HG03045 (cell line): Measurements from ENCODE around the gene C22orf15.

Experiments
- ATAC-seq: cut with Tn5 transposase; IDR thresholded peaks from one replicate; pipeline ENCODE4 v1.9.1; 2021; ENCODE audit warnings: mild to moderate bottlenecking, moderate library complexity; ENCODE audit not compliant: unreplicated experiment

The C22orf15 gene

DNA sequence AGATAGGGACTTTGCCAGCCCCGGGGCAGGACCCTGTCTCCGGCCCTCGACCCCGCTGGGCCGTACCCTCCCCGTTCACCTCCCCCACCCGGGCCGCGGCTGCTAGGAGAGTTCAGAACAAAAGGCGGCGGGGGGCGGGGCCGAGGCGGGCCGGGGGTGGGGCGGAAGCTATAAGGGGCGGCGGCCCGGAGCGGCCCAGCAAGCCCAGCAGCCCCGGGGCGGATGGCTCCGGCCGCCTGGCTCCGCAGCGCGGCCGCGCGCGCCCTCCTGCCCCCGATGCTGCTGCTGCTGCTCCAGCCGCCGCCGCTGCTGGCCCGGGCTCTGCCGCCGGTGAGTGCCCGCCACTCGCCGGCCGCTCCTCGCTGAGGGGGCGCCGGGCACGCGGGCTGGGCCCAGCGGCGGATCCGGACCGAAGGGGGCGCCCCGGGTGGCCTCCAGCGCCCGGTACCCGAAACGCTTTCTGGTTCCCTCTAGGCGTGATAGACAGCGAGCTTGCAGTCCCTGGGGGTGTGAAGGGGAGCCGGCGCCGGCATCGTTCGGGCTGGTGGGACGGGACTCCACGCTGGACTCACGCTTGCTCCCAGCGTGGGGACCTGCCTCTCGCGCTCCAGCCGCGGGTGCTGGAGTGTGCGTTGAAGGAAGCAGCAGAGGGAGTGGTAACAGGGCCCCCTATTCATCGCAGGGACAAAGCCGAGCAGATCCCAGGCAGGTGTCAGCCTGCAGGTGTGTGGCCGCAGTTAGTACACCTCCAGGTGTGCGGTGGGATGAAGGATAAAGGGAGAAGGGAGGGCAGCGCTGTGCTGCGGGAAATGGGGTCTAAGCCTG lies 10.1 kb downstream of the C22orf15 start, which contains the start of gene MMP11:
MMP11 (plus strand) TSS at position 201 of the 825 bp plus-strand sequence; CDS start at position 223, 22 bp downstream.
- no peak for ATAC-seq

DNA sequence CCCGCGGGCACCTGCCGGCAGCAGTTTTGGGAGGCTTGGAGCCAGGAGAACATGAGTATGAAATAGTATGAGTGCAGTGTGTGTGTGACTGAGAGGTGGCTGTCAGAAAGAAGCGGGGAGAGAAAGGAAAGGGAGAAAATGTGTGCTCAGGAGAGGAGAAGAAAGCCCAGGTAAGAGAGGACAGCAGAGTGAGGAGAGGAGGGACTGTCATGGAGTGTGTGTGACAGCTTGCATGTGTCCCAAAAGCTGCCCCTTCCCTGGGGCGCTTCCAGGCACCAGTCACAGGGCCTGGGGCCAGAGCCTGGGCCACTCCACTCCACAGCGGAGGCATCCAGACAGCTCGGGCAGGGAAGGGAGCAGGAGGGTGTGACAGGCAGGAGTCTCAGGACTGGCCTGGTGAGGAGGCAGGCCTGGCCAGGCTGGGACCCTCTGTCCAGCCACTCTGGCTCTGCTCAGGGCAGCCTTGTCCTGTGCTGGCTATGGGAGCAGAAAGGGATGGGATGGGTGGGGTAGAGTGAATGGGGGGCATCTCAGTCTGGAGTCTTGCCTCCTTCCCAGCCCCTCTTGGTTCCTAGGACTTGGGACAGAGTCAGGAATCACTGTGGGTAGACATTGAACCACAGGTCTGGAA lies 10.8 kb downstream of the C22orf15 start:
- ATAC-seq = no peak

DNA sequence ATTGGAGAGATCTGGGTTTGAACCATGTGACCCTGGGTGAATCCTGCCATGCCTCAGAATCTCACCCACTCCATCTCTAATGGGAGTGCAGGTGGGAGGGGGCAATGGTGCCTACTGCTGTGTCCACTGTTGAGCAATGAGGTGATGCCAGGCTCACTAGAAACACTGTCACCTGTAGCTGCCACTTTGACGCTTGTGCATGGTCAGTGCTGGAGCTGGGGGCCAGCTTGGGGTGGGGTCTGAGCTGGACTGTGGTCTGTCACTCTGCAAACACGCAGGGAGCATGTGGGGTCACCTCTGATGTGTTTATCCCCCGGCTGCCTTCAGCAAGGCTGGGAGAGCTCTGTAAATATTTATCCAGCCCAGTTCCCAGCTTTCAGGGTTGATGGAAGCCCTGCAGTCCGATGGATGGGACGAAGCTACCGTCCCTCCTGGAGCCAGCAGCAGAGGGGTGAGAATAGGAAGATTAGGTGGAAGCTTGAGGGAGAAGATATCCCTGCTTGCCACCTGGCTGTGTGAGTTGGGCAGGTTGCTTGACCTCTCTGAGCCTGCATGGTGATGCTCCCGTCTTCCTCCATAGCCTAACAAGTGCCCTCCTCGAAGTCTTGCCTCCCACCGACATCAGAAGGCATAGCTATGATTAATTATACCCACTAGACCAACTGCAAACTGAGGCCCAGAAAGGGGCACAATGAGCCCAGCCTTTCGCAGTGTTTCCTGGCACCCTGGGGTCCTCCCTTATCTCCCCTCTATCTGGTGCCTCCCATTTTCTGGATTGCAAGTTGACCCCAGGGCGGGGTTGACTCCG lies 11.5 kb downstream of the C22orf15 start:
- no peak for ATAC-seq

DNA sequence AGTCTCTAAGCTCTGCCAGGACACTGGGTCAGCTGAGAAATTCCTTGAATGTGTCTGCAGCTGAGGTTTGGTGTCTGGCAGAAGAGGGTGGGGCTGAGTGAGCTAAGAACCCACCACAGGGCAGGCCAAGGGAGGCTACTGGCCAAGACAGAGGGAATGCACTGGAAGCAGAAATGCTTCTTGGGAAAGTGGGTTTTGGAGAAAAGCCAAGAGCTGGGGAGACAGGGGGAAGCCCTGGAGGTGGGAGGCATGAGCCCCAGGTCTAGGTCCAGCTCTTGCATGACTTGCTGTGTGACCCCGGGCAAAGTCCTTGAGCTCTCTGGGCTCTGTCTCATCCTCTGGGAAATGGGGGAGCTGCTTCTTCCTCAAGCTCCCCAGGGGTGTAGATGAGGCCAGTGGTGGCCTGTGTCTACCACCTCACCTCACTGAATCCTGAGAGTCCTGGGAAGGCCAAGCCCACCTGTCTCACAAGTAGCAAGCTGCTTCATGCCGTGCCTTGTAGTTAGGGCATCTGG lies 12.2 kb downstream of the C22orf15 start:
- no peak for ATAC-seq

DNA sequence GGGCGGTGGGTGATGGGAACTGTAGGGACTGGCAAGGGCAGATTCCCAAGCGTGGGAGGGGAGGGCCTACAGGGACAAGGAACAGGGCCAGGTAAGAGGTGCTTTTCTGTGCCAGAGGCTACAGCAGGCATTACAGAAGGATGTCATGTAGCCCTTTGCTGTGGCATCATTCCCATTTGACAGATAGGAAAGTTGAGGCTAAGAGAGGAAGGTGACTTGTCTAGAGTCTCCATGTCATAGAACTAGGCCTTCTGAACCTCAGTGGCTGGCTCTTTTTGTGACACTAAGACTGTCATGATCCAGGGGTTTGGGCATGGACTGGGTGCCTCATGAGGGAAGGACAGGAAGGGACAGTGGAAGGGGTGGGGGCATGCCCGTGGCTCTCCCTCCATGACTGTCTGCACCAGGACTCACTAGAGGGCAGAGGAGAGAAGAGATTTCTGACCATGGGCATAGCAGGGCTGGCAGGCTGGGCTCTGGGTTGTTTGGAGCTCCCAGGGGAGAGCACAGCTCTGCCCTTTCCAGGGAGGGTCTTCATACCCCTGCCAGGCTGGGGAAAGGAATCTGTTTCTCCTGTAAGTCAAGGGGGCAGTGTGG lies 13.1 kb downstream of the C22orf15 start:
- ATAC-seq = no peak

DNA sequence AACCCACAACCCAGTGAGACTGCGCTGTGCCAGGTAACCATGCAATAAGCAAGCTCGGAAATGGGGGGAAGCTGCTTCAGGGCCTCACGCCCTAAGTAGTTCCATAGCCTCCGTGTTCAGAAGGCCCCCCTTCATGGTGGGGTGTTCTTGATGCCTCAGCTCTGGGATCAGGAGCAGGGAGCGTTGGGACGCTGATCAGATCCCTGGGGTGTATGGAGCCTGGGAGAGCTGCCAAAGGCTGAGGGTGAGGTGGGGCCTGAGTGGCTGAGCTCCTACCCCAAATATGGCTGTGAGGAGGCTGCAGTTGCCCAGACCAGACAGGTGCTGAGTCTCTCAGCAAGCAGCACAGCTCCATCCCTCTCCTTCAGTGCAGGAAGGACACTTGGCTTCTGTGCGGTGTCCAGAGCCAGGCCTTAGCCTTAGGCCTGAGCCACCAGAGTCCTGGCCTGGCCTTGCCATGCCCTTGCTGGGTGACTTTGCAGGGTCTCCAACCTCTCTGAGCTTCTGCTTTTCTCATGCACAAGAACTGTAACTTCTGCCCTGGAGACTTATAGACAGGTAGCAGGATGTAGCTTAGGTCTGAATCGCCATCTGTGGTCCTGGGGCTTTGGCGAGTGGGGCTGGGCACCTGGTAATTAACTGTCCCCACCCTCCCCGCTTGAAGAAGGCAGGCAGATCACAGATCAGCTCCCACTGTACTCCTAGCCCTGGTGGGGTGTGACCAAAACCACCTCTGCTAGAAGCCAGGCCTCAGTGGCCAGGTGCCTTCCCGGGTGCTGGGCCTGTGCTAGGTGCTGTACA lies 15.2 kb downstream of the C22orf15 start:
- no peak for ATAC-seq

DNA sequence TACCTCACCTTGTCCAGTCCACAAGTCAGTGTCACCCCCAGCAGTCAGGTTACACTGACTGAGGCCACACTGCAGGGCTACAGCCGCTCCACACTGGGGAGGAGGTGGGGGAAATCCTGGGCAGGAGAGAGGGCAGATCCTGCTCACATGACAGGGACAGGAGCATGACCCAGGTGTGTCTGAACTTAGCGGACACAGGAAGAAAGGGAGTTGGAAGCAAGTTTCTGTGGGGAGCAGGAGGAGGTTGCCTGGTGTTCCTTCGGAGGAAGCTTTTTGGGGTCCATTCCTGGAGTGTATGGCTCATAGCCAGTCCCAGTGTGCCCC lies 15.7 kb downstream of the C22orf15 start:
- ATAC-seq = no peak

DNA sequence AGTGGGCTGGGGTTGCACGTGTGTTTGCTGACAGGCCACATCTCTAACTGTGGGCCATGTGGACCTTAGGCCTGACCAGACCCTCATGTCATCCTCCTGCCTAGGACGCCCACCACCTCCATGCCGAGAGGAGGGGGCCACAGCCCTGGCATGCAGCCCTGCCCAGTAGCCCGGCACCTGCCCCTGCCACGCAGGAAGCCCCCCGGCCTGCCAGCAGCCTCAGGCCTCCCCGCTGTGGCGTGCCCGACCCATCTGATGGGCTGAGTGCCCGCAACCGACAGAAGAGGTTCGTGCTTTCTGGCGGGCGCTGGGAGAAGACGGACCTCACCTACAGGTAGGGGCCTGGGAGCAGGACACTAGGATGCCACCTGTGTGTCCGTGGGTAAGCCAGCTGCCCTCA lies 16.3 kb downstream of the C22orf15 start:
- ATAC-seq = no peak

DNA sequence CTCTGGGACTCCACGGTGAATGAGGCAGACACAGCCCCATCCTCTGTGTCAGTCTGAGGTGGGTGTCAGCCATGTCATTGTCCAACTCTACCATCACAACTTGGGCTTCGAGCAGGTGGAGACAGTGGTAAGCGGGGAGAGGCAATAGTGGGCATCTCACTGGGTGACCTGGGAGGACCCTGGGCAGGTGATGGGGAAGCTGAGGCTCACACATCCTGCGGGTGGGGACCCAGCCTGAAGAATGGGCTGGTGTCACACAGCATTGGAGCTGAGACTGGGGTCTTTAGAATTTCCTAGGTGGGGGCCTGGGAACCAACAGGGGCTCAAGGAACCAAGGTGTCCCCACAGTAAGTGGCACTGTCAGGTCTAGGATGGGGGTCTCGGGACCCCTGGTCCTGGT lies 16.9 kb downstream of the C22orf15 start:
- no peak for ATAC-seq

DNA sequence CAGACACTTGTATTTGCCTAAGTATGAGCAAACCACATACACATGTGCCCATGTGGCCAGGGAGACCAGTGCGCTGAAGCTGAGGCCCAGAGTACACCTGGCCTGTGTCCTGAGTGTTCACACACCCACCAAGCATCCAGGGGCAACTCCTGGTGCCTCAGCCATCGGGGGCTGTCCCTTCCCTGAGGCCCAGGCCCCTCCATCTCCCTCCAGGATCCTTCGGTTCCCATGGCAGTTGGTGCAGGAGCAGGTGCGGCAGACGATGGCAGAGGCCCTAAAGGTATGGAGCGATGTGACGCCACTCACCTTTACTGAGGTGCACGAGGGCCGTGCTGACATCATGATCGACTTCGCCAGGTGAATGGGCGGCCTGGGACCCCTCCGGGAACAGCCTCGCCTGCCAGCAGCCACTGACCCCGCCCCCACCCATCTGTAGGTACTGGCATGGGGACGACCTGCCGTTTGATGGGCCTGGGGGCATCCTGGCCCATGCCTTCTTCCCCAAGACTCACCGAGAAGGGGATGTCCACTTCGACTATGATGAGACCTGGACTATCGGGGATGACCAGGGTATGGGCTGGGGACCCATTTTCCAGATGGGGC lies 17.5 kb downstream of the C22orf15 start:
- ATAC-seq = no peak

DNA sequence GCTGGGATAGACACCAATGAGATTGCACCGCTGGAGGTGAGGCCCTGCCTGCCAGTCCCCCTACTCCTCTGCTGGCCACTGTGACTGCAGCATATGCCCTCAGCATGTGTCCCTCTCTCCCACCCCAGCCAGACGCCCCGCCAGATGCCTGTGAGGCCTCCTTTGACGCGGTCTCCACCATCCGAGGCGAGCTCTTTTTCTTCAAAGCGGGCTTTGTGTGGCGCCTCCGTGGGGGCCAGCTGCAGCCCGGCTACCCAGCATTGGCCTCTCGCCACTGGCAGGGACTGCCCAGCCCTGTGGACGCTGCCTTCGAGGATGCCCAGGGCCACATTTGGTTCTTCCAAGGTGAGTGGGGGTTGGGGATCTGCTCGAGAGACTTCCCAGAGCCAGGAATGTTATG lies 18.3 kb downstream of the C22orf15 start:
- ATAC-seq = no peak

DNA sequence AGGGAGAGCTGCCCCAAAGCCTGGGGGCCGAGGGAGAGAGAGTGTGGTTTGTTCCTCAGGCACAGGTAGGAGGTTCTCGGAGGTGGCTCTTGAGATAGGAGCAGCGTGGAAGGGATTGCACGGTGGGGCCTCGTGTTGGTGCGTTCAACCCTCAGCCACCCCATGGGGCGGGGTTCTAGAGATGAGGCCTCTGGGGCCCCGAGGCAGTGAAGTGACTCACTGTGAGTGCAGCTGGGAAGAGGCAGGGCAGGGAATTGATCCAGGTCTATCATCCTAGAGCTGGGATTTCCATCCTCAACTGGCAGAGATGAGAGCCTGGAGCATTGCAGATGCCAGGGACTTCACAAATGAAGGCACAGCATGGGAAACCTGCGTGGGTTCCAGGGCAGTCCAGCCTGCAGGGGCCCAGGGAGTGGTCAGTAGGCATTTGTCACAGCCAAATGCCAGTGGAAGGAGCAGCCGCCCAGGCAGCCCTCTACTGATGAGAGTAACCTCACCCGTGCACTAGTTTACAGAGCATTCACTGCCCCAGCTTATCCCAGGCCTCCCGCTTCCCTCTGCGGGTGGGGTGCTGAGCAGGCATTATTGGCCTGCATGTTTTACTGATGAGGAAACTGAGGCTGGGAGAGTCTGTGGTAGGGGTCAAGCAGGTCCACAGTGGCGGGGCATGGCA lies 18.9 kb downstream of the C22orf15 start:
- ATAC-seq = no peak

DNA sequence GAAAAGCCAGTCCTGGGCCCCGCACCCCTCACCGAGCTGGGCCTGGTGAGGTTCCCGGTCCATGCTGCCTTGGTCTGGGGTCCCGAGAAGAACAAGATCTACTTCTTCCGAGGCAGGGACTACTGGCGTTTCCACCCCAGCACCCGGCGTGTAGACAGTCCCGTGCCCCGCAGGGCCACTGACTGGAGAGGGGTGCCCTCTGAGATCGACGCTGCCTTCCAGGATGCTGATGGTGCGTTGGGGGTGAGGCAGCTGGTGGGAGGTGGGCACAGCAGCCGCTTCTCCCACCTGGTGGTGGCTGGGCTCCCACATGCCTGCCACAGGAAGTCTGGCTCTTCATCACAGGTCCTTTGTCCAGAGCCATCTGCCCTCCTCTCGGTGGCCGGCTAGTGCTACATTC lies 19.5 kb downstream of the C22orf15 start:
- no peak for ATAC-seq

DNA sequence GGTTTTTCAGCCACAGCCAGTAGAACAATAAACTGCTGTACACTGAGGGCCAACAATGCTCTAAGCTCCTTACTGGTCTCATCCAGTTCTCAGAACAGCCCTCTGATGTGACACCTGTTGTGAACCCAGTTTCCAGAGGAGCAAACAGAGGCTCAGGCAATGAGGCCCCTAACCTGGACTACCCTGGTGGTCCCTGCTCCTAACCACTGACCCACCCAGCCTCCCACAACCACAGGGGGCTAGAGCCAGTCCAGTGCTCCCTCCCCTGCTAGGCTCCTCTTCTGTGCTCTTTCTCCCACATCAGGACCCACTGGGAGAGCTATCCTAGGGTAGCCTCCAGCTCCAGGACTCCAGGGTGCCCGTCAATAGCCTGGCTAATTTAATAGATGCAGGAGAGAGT lies 19.9 kb downstream of the C22orf15 start:
- no peak for ATAC-seq

DNA sequence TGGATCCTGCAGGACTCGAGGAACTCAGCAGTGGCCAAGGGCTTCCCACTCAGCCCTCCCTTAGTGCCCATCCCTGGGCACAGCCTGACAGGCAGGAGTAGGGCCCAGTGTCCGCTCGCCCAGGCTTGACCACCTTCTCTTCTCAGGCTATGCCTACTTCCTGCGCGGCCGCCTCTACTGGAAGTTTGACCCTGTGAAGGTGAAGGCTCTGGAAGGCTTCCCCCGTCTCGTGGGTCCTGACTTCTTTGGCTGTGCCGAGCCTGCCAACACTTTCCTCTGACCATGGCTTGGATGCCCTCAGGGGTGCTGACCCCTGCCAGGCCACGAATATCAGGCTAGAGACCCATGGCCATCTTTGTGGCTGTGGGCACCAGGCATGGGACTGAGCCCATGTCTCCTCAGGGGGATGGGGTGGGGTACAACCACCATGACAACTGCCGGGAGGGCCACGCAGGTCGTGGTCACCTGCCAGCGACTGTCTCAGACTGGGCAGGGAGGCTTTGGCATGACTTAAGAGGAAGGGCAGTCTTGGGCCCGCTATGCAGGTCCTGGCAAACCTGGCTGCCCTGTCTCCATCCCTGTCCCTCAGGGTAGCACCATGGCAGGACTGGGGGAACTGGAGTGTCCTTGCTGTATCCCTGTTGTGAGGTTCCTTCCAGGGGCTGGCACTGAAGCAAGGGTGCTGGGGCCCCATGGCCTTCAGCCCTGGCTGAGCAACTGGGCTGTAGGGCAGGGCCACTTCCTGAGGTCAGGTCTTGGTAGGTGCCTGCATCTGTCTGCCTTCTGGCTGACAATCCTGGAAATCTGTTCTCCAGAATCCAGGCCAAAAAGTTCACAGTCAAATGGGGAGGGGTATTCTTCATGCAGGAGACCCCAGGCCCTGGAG lies 20.7 kb downstream of the C22orf15 start:
- no peak for ATAC-seq

DNA sequence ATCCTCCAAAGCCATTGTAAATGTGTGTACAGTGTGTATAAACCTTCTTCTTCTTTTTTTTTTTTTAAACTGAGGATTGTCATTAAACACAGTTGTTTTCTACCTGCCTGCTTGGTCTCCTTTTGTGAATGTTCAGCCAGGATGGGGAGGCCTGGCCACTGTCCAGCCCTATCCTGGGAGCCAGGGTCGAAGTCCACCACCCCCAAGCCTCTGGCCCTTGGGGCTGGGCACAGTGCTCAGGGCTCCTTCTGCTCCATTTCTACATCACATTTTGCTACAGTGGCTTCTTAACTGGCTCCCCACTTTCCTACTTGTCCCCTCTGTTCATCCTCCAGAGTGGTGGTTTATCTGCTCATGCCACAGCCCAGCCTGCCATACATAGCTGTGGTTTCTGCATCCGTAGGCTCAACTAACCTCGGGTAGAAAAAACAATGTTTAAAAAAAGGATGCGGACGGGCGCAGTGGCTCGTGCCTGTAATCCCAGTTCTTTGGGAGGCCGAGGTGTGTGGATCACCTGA lies 21.5 kb downstream of the C22orf15 start:
- ATAC-seq = no peak

DNA sequence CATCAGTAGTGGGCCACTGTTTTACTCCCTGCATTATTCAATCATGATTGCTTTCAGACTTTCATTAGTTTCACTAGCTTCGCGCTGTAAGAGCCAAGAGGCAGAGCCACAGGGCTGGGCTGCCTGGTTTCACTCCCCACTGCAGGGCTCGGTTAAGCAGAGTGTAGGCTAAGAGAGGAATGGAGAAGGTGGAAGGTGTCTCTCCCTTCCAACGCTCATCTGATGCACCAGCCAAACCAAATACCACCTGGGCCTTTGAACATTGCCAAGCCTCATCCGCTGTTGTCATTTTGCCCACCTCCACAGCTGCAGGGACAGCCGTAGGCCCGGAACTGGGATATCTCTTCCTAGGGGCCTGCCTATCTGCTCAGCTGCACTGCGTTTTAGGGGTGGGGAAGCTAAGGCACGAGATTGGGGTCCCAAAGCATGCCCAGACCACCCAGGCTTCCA lies 23.5 kb downstream of the C22orf15 start:
- ATAC-seq = no peak
